Measurements from ENCODE around the gene PGD. TPM values are rescaled to one million over a fixed set of nuclear protein-coding genes. Genes with fewer than 3 reads are reported as not detected.

The PGD gene
- 1,000 to 10,000 TPM in 1 of 4 donors, 100 to 1,000 TPM in 3; 396 to 1,138 (median 704) TPM for total RNA-seq

- 0% methylated on average over 4 of the region's 76 CpGs; no CpG with 5 or more reads in 1 of the 2 donors for WGBS, 2 donors
- peaks cover 15 to 54% (median 25%) of the 10 kb centered on the region in 3 donors for H3K4me1 ChIP-seq
- peaks cover 7 to 31% (median 17%) of the 10 kb centered on the region in 3 donors for H3K36me3 ChIP-seq
- intact Hi-C loops (cut with DNase I) = no loop called here
- peak; percentile 94 for DNase-seq
- no peaks in the 10 kb centered on the region for H3K27me3 ChIP-seq
- TF ChIP-seq CTCF (IDR thresholded peaks at IDR 0.05) (no peak), POLR2A (IDR thresholded peaks at IDR 0.05) (peak in 3 of 4 donors; percentile 25 to 87 (median 77))
- H3K4me3 ChIP-seq = peak within 1 kb of the TSS; percentile 84 to 91 (median 88)
- no peaks in the 10 kb centered on the region for H3K9me3 ChIP-seq
- peak within 1 kb of the TSS; percentile 95 to 97 (median 96) for H3K27ac ChIP-seq
Measured at GRCh38 chr1:10398734-10399443, at the start of gene PGD. TSS of gene PGD (plus strand) at chr1:10399064. CDS start at chr1:10399118, 54 bp downstream.

- no peak overlapping the region for H3K27ac ChIP-seq
- intact Hi-C loops (cut with DNase I) = no loop called here
- no peaks in the 10 kb centered on the region for H3K9me3 ChIP-seq
- DNase-seq = no peak
- H3K36me3 ChIP-seq = peaks cover 6 to 81% (median 6%) of the 10 kb centered on the region in 3 donors
- TF ChIP-seq POLR2A (IDR thresholded peaks at IDR 0.05) = no peak
- no peak for TF ChIP-seq CTCF (IDR thresholded peaks at IDR 0.05)
- H3K4me1 ChIP-seq = no peaks in the 10 kb centered on the region
- no peak overlapping the region for H3K4me3 ChIP-seq
- 62 to 80% methylated on average over 4 of the region's 4 CpGs for WGBS, 2 donors
- no peaks in the 10 kb centered on the region for H3K27me3 ChIP-seq
Measured at GRCh38 chr1:10353282-10353681, 45.6 kb upstream of the PGD start.

GRCh38 chr1:10353693-10354092 is 45.2 kb upstream of the PGD start:
- H3K27me3 ChIP-seq = no peaks in the 10 kb centered on the region
- no peak overlapping the region for H3K4me3 ChIP-seq
- intact Hi-C loops (cut with DNase I) = no loop called here
- peaks cover 1 to 77% (median 2%) of the 10 kb centered on the region in 3 donors for H3K36me3 ChIP-seq
- no peak for TF ChIP-seq POLR2A (IDR thresholded peaks at IDR 0.05)
- TF ChIP-seq CTCF (IDR thresholded peaks at IDR 0.05) = no peak
- DNase-seq = no peak
- no peaks in the 10 kb centered on the region for H3K9me3 ChIP-seq
- no peak overlapping the region for H3K27ac ChIP-seq
- 46 to 57% methylated on average over 2 of the region's 2 CpGs for WGBS, 2 donors
- no peaks in the 10 kb centered on the region for H3K4me1 ChIP-seq

GRCh38 chr1:10360045-10360444 is 38.8 kb upstream of the PGD start:
- no peak for DNase-seq
- TF ChIP-seq POLR2A (IDR thresholded peaks at IDR 0.05) (no peak), CTCF (IDR thresholded peaks at IDR 0.05) (no peak)
- 83 to 88% methylated on average over 1 of the region's 1 CpG for WGBS, 2 donors
- intact Hi-C loops (cut with DNase I) = no loop called here
- no peak overlapping the region for H3K27ac ChIP-seq
- no peak overlapping the region for H3K4me3 ChIP-seq
- H3K9me3 ChIP-seq = no peaks in the 10 kb centered on the region
- peaks cover 2 to 79% (median 14%) of the 10 kb centered on the region in 3 donors for H3K36me3 ChIP-seq
- no peaks in the 10 kb centered on the region for H3K27me3 ChIP-seq
- H3K4me1 ChIP-seq = no peaks in the 10 kb centered on the region

- 90 to 97% methylated on average over 9 to 10 of the region's 10 CpGs for WGBS, 2 donors
- no peak for TF ChIP-seq CTCF (IDR thresholded peaks at IDR 0.05)
- no peak for TF ChIP-seq POLR2A (IDR thresholded peaks at IDR 0.05)
- no peak overlapping the region for H3K27ac ChIP-seq
- DNase-seq = no peak
- intact Hi-C loops (cut with DNase I) = no loop called here
- H3K27me3 ChIP-seq = no peaks in the 10 kb centered on the region
- H3K9me3 ChIP-seq = no peaks in the 10 kb centered on the region
- H3K4me3 ChIP-seq = no peak overlapping the region
- H3K36me3 ChIP-seq = peaks cover 9 to 79% (median 28%) of the 10 kb centered on the region in 3 donors
- H3K4me1 ChIP-seq = no peaks in the 10 kb centered on the region
Measured at GRCh38 chr1:10361515-10361914, 37.3 kb upstream of the PGD start.
